KMS-11 (cell line): ENCODE results near the gene DHRS9.
"Not testable (repeated sequence)": the region's sequence is repeated elsewhere in the genome, so short reads cannot be mapped to it uniquely, and the experiment has no call there.

Experiments
- H2AFZ ChIP-seq: fragments of 200-600 bp; sonication (generic); 2 replicates; pipeline ENCODE4 v1.6.1; 2016; ENCODE audit warnings: antibody characterized with exemption, mixed run types, low read depth
- H3K27ac ChIP-seq: fragments of 200-600 bp; sonication (generic); 2 replicates; pipeline ENCODE4 v1.6.1; 2016; ENCODE audit warnings: mild to moderate bottlenecking, mixed run types
- H3K27me3 ChIP-seq: fragments of 200-600 bp; sonication (generic); 2 replicates; pipeline ENCODE4 v1.6.1; 2017; ENCODE audit warnings: mild to moderate bottlenecking, low read depth, mixed run types, moderate library complexity; ENCODE audit not compliant: insufficient read depth
- H3K36me3 ChIP-seq: fragments of 200-600 bp; sonication (generic); 2 replicates; pipeline ENCODE4 v1.6.1; 2017; ENCODE audit warnings: mild to moderate bottlenecking, mixed run types; ENCODE audit not compliant: insufficient read depth
- H3K4me1 ChIP-seq: fragments of 200-600 bp; sonication (generic); 2 replicates; pipeline ENCODE4 v1.6.1; 2016; ENCODE audit warnings: mild to moderate bottlenecking, low read depth, mixed run types; ENCODE audit not compliant: poor library complexity, severe bottlenecking
- H3K4me2 ChIP-seq: fragments of 200-600 bp; sonication (generic); 2 replicates; pipeline ENCODE4 v1.7.0; 2016; ENCODE audit warnings: mild to moderate bottlenecking, mixed run types
- H3K4me3 ChIP-seq: fragments of 200-600 bp; sonication (generic); IDR thresholded peaks from 2 replicates; pipeline ENCODE4 v1.6.1; 2017; ENCODE audit warnings: low read depth, low read length, mixed read lengths; ENCODE audit not compliant: insufficient read depth
- H3K79me2 ChIP-seq: fragments of 200-600 bp; sonication (generic); 2 replicates; pipeline ENCODE4 v1.6.1; 2016; ENCODE audit warnings: low read depth, mixed run types; ENCODE audit not compliant: insufficient read depth
- H3K9ac ChIP-seq: fragments of 200-600 bp; sonication (generic); 2 replicates; pipeline ENCODE4 v1.6.1; 2016; ENCODE audit warnings: mild to moderate bottlenecking, mixed run types
- H4K20me1 ChIP-seq: fragments of 200-600 bp; sonication (generic); 2 replicates; pipeline ENCODE4 v1.6.1; 2016; ENCODE audit warnings: mild to moderate bottlenecking, mixed run types; ENCODE audit not compliant: insufficient read depth
- TF ChIP-seq, protein P1 (sequence below): fragments of 200-600 bp; sonication (generic); conservative IDR thresholded peaks from 2 replicates; pipeline ENCODE4 v1.6.1; 2017; ENCODE audit warnings: low read depth, mild to moderate bottlenecking, antibody characterized with exemption, low read length, moderate library complexity, mixed read lengths

DHRS9 gene

DNA sequence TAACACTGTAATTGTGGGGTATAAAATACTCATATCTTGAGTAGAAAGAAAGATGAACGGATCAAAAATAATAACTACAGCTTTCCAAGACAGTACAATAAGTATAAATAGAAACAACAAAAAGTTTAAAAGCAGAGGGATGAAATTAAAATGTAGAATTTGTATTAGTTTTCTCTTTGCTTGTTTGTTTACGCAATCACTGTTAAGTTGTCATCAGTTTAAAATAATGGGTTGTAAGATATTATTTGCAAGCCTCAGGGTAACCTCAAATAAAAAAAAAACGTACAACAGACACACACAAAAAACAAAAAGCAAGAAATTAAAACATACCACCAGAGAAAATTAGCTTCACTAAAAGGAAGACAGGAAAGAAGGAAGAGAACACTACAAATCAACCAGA is 20.2 kb upstream of the DHRS9 start:
- Histone ChIP-seq H3K4me3 (no peak overlapping the region), H3K4me1 (no peaks in the 10 kb centered on the region), H3K36me3 (no peaks in the 10 kb centered on the region), H4K20me1 (no peaks in the 10 kb centered on the region), H3K27ac (no peak overlapping the region), H3K79me2 (no peaks in the 10 kb centered on the region), H3K27me3 (no peaks in the 10 kb centered on the region), H2AFZ (no peak overlapping the region), H3K4me2 (no peak overlapping the region), H3K9ac (no peak overlapping the region)
- TF ChIP-seq, protein P1, sequence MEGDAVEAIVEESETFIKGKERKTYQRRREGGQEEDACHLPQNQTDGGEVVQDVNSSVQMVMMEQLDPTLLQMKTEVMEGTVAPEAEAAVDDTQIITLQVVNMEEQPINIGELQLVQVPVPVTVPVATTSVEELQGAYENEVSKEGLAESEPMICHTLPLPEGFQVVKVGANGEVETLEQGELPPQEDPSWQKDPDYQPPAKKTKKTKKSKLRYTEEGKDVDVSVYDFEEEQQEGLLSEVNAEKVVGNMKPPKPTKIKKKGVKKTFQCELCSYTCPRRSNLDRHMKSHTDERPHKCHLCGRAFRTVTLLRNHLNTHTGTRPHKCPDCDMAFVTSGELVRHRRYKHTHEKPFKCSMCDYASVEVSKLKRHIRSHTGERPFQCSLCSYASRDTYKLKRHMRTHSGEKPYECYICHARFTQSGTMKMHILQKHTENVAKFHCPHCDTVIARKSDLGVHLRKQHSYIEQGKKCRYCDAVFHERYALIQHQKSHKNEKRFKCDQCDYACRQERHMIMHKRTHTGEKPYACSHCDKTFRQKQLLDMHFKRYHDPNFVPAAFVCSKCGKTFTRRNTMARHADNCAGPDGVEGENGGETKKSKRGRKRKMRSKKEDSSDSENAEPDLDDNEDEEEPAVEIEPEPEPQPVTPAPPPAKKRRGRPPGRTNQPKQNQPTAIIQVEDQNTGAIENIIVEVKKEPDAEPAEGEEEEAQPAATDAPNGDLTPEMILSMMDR: no peak

DNA sequence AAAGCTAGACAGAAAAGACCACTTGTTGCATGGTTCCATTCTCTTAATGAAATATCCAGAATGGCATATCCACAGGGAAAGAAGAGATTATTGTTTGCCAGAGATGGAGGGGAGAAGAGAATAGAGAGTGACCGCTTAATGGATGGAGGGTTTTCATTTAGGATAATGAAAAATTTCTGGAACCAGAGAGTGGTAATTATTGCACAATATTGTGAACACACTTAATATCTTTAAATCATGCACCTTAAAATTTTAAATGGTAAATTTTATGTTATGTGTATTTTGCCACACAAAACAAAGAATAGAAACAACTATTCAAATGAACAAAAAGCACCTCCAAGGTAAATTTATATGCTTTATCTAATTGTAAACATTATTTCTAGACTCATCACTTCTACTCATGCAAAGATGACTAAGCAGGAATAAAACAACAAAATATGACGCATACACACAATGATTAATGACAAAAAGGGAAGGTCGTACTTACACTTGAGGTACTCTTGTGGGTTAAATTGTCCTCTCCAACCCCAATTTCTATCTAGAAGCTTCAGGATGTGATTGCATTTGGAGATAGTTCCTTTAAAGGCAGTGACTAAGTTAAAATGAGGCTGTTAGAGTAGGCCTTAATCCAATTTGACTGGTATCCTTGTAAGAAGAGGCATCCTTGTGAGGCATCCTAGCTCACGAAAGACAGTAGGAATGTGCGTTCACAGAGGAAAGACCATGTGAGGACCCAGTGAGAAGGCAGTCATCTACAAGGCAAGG is 18.7 kb upstream of the DHRS9 start:
- TF ChIP-seq, protein P1: no peak
- Histone ChIP-seq H3K27me3 (no peaks in the 10 kb centered on the region), H3K79me2 (no peaks in the 10 kb centered on the region), H3K4me2 (no peak overlapping the region), H3K27ac (no peak overlapping the region), H2AFZ (no peak overlapping the region), H3K9ac (no peak overlapping the region), H3K36me3 (no peaks in the 10 kb centered on the region), H3K4me3 (no peak overlapping the region), H4K20me1 (no peaks in the 10 kb centered on the region), H3K4me1 (no peaks in the 10 kb centered on the region)

DNA sequence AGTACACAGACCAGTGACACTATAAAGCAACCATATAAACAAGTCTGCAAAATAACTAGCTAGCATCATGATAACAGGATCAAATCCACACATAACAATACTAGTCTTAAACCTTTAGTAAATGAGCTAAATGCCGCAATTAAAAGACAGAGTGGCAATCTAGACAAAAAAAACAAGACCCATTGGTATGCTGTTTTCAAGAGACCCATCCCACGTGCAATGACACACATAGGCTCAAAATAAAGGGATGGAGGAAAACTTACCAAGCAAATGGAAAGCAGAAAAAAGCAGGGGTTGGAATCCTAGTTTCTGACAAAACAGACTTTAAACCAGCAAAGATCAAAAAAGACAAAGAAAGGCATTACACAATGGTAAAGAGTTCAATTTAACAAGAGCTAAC is 14.8 kb upstream of the DHRS9 start:
- H3K4me1 ChIP-seq, H2AFZ ChIP-seq, H3K4me3 ChIP-seq, H4K20me1 ChIP-seq, H3K79me2 ChIP-seq, H3K27me3 ChIP-seq, H3K36me3 ChIP-seq, H3K27ac ChIP-seq, H3K4me2 ChIP-seq, H3K9ac ChIP-seq: not testable (repeated sequence)

GRCh38 chr2:169064199-169064598 is 5.2 kb upstream of the DHRS9 start:
- not testable (repeated sequence) for H3K9ac ChIP-seq, H3K4me3 ChIP-seq, H2AFZ ChIP-seq, H3K36me3 ChIP-seq, H3K27me3 ChIP-seq, H3K79me2 ChIP-seq, H3K4me1 ChIP-seq, H4K20me1 ChIP-seq, H3K27ac ChIP-seq, H3K4me2 ChIP-seq

DNA sequence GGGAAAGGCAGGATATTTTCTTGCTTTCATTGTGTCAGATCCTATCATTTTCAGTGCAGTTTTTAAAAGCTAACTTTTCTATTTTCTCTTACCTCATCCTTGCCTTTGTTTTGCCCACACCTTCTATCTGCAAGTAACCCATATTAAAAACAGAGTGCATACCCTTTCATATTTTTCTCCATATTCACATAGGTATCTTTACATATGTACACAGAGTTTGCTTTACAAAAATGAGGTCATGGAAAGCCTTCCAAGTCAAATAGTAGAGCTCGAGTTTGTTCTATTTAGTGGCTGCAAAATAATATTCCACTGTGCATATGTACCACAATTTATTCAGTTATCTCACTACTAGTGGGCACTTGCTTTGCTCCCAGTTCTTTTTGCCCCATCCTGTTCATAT is 3.9 kb upstream of the DHRS9 start:
- Histone ChIP-seq H2AFZ (no peak overlapping the region), H3K79me2 (no peaks in the 10 kb centered on the region), H3K4me3 (no peak overlapping the region), H3K9ac (no peak overlapping the region), H3K27ac (no peak overlapping the region), H3K4me1 (no peaks in the 10 kb centered on the region), H3K36me3 (no peaks in the 10 kb centered on the region), H3K27me3 (no peaks in the 10 kb centered on the region), H3K4me2 (no peak overlapping the region), H4K20me1 (no peaks in the 10 kb centered on the region)
- TF ChIP-seq, protein P1: no peak
